Upper lobe of left lung (tissue), 6 donors: ENCODE data around the gene SGMS1. TPM values are rescaled to one million over a fixed set of nuclear protein-coding genes. Genes with fewer than 3 reads are reported as not detected.

ENCODE experiments used
- ATAC-seq, 2 donors: fragments of 200-7000 bp; cut with Tn5 transposase; one replicate each; pipeline ENCODE4 v1.9.1; 2022; ENCODE audit warnings: mild to moderate bottlenecking in 2 of 2, moderate library complexity in 2 of 2; ENCODE audit not compliant: low FRiP score in 2 of 2
- DNase-seq, 2 donors: peaks; one replicate each; pipeline ENCODE4 v3.0.0-alpha.2; 2019 to 2020
- H3K27ac ChIP-seq, 4 donors: fragments of 200-600 bp; sonication (generic); one replicate each; pipeline ENCODE4 v1.5.1; 2016 to 2019
- H3K27me3 ChIP-seq, 4 donors: fragments of 200-600 bp; sonication (generic); one replicate each; pipeline ENCODE4 v1.5.1; 2017 to 2019
- H3K36me3 ChIP-seq, 4 donors: fragments of 200-600 bp; sonication (generic); one replicate each; pipeline ENCODE4 v1.5.1; 2016 to 2019
- H3K4me1 ChIP-seq, 4 donors: fragments of 200-600 bp; sonication (generic); one replicate each; pipeline ENCODE4 v1.5.1; 2018 to 2019
- H3K4me3 ChIP-seq, 4 donors: fragments of 200-600 bp; sonication (generic); one replicate each; pipeline ENCODE4 v1.5.1; 2017 to 2019; ENCODE audit warnings: mild to moderate bottlenecking in 2 of 4, moderate library complexity in 1 of 4
- H3K9me3 ChIP-seq, 4 donors: fragments of 200-600 bp; sonication (generic); one replicate each; pipeline ENCODE4 v1.5.1; 2018 to 2019
- EP300 ChIP-seq, 4 donors: sonication (generic); formaldehyde crosslinking; IDR thresholded peaks; one replicate each; pipeline ENCODE4 v1.5.1; 2017; ENCODE audit warnings: antibody characterized with exemption in 4 of 4, control low read depth in 2 of 4
- POLR2A ChIP-seq, 4 donors: fragments of 450-650 bp; IDR thresholded peaks; one replicate each; pipeline ENCODE4 v1.5.1; 2016 to 2017; ENCODE audit warnings: antibody characterized with exemption in 4 of 4, mild to moderate bottlenecking in 2 of 4
- POLR2AphosphoS5 ChIP-seq, 2 donors: sonication (generic); formaldehyde crosslinking; IDR thresholded peaks; one replicate each; pipeline ENCODE4 v1.5.1; 2017; ENCODE audit warnings: antibody characterized with exemption in 2 of 2
- WGBS, 2 donors: methylation state at CpG; one replicate each; pipeline ENCODE4 v1.1.5; 2017 to 2018; 5-methylcytosine and 5-hydroxymethylcytosine counted together
- total RNA-seq, 6 donors: library from RNA; depleted of rRNA in 4 of 6; stranded (reverse); fragments of >200 nt in 4 of 6; gene quantifications; one replicate each; pipeline versions ENCODE4 v1.1.0 to v1.2.1, GENCODE V29; 2016 to 2021
- TF ChIP-seq, protein P1 (sequence below), 6 experiments: fragments of 450-650 bp in 4 of 6; fragments of 200-600 bp in 2 of 6; sonication (generic) in 2 of 6; IDR thresholded peaks; one replicate each; pipeline ENCODE4 v1.5.1; 2016 to 2019; ENCODE audit warnings: antibody characterized with exemption in 6 of 6
- donor health status: DM: no; HTN: no; CAD: no; lungs with moderate emphysema.
- donor health status: DM: no; HTN: yes; CAD: no; lungs with severe emphysema.

SGMS1 gene
- total RNA-seq, 6 donors from 2014 or later, result 66.7 to 230 (median 173) TPM

DNA sequence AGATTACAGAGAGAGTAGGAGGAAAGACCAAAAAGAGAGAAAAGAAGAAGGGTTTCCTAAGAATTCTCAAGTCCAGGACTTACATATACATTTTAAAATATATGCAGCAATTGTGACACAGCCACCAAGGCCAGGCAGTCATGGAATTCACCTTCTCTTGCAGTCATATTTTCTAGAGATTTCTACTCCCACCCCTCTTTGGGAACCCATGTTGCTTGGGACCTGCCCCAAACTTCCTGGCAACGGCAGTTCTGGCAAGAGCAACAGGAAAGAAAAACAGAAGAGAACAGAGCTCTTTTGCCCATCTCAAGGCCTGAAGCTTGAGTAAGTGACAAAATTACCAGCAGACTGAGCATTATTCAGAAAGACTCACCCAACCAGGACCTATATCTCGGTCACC lies 244.1 kb downstream of the SGMS1 start:
- DNase-seq (no peak), ATAC-seq (no peak)
- no peak overlapping the region for H3K27ac ChIP-seq
- peaks cover 15 to 33% (median 26%) of the 10 kb centered on the region in 4 donors for H3K4me1 ChIP-seq
- H3K27me3 ChIP-seq, result no peaks in the 10 kb centered on the region
- no peaks in the 10 kb centered on the region for H3K36me3 ChIP-seq
- no peaks in the 10 kb centered on the region for H3K9me3 ChIP-seq
- no peak overlapping the region for H3K4me3 ChIP-seq
- 36 to 50% methylated on average over 2 of the region's 2 CpGs for WGBS, 2 donors
- TF ChIP-seq POLR2AphosphoS5 (IDR thresholded peaks at IDR 0.05) (no peak), POLR2A (IDR thresholded peaks at IDR 0.05) (no peak), EP300 (IDR thresholded peaks at IDR 0.05) (no peak)
- TF ChIP-seq, protein P1, sequence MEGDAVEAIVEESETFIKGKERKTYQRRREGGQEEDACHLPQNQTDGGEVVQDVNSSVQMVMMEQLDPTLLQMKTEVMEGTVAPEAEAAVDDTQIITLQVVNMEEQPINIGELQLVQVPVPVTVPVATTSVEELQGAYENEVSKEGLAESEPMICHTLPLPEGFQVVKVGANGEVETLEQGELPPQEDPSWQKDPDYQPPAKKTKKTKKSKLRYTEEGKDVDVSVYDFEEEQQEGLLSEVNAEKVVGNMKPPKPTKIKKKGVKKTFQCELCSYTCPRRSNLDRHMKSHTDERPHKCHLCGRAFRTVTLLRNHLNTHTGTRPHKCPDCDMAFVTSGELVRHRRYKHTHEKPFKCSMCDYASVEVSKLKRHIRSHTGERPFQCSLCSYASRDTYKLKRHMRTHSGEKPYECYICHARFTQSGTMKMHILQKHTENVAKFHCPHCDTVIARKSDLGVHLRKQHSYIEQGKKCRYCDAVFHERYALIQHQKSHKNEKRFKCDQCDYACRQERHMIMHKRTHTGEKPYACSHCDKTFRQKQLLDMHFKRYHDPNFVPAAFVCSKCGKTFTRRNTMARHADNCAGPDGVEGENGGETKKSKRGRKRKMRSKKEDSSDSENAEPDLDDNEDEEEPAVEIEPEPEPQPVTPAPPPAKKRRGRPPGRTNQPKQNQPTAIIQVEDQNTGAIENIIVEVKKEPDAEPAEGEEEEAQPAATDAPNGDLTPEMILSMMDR (IDR thresholded peaks at IDR 0.05), result no peak

DNA sequence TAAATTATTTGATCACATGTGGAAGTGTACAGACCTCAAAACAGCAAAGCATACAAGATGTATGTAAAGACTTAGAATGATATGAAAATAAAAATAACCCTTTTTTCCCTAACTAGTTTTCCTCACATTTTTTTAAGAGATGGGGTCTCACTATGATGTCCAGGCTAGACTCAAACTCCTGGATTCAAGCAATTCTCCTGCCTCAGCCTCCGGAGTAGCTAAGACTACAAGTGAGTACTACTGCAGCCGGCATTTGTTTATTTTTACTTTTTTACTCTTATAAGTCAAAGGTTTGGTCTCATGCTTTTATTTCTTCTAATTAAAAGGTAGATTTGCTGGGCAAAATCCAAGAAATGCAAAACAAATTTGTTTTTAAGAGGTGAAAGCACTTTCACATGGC lies 248.0 kb downstream of the SGMS1 start:
- Histone ChIP-seq H3K27me3 (no peaks in the 10 kb centered on the region), H3K4me1 (peaks cover 23 to 33% (median 30%) of the 10 kb centered on the region in 4 donors), H3K9me3 (no peaks in the 10 kb centered on the region), H3K4me3 (no peak overlapping the region), H3K36me3 (no peaks in the 10 kb centered on the region), H3K27ac (no peak overlapping the region)
- ATAC-seq, result no peak
- WGBS, 2 donors, result 82 to 93% methylated on average over 2 of the region's 2 CpGs
- DNase-seq, result no peak
- TF ChIP-seq EP300 (IDR thresholded peaks at IDR 0.05) (no peak), POLR2A (IDR thresholded peaks at IDR 0.05) (no peak), POLR2AphosphoS5 (IDR thresholded peaks at IDR 0.05) (no peak)
- TF ChIP-seq, protein P1 (IDR thresholded peaks at IDR 0.05), result no peak

DNA sequence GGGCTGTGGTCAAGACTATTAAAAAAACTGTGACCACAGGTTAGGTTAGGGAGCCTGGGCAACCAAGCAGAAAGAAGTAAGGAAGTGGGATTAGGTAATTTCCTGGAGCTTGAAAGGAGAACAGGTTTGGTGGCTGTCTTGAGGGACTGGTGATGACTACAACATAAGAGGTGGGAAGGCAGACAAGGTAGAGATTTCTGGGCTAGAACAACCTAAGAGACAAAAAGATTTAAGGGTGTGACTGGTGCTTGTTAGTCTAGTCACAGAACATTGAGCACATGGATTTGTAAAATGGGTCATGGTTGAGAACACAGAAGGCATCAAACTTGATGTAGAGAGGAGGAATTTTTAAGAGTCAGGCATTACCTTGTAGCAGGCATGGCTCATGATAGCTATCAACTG lies 248.7 kb downstream of the SGMS1 start:
- Histone ChIP-seq H3K4me1 (peaks cover 23 to 32% (median 26%) of the 10 kb centered on the region in 4 donors), H3K9me3 (no peaks in the 10 kb centered on the region), H3K27me3 (no peaks in the 10 kb centered on the region), H3K4me3 (no peak overlapping the region), H3K36me3 (no peaks in the 10 kb centered on the region), H3K27ac (peak overlapping the region in 2 of 4 donors; percentile 16 to 55)
- peak in 1 of 2 donors; percentile 12 for TF ChIP-seq POLR2AphosphoS5 (IDR thresholded peaks at IDR 0.05)
- TF ChIP-seq, protein P1 (IDR thresholded peaks at IDR 0.05), result no peak
- ATAC-seq (peak in 1 of 2 donors; percentile 26), DNase-seq (no peak)

DNA sequence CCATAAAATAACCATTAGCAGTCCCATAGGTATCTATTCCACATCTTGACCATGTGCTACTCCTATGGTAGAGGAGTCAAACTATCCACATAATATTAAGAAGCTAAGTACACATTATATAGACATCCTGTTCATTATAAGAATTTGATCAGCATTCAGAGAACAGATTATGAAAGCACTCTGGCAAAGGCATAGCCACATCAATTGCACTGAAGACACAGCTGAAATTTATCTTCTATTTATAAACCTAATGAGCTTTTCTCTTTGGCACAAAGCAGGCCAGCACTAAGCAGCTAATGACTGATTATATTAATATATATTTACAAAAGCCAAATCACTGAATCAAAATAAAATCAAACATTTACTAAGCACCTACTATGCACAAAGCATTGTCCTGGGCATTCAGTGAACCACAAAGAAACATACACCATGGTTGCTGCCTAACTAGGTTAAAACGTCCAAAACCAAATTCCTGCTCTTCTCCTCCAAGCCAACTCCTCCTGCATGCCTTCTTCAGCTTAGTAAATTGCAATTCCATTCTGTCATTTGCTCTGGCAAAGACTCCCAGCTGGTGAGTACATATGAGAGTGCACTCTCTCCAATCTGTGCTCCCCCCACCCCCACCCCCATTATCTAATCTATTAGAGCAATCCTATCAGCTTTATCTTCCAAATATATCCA lies 249.8 kb downstream of the SGMS1 start:
- Histone ChIP-seq H3K4me3 (no peak overlapping the region), H3K27ac (peak overlapping the region in 2 of 4 donors; percentile 16 to 55), H3K4me1 (peaks cover 15 to 32% (median 21%) of the 10 kb centered on the region in 4 donors), H3K36me3 (no peaks in the 10 kb centered on the region), H3K9me3 (no peaks in the 10 kb centered on the region), H3K27me3 (no peaks in the 10 kb centered on the region)
- DNase-seq, result no peak
- TF ChIP-seq, protein P1 (IDR thresholded peaks at IDR 0.05), result no peak
- TF ChIP-seq EP300 (IDR thresholded peaks at IDR 0.05), result no peak
- TF ChIP-seq POLR2AphosphoS5 (IDR thresholded peaks at IDR 0.05), result no peak
- no peak for TF ChIP-seq POLR2A (IDR thresholded peaks at IDR 0.05)
- peak in 1 of 2 donors; percentile 65 for ATAC-seq
- WGBS, 2 donors, result 50 to 60% methylated on average over 1 of the region's 1 CpG

DNA sequence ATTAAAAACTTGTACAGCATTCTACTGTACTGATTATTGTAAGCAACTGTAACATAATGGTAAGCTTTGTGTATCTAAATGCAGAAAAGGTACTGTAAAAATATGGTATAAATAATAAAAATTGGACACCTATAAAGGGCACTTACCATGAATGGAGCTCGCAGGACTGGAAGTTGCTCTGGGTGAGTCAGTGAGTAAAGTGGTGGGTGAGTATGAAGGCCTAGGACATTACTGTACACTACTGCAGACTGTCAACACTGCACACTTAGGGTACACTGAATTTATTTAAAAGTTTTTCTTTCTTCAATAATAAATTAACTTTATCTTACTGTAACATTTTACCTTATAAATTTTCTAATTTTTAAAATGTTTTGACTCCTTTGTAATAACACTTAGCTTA lies 253.8 kb downstream of the SGMS1 start:
- Histone ChIP-seq H3K4me3 (no peak overlapping the region), H3K4me1 (peaks cover 9 to 12% (median 11%) of the 10 kb centered on the region in 4 donors), H3K36me3 (no peaks in the 10 kb centered on the region), H3K27ac (no peak overlapping the region), H3K27me3 (no peaks in the 10 kb centered on the region), H3K9me3 (no peaks in the 10 kb centered on the region)
- ATAC-seq, result no peak
- TF ChIP-seq EP300 (IDR thresholded peaks at IDR 0.05) (no peak), POLR2A (IDR thresholded peaks at IDR 0.05) (no peak), POLR2AphosphoS5 (IDR thresholded peaks at IDR 0.05) (no peak)
- TF ChIP-seq, protein P1 (IDR thresholded peaks at IDR 0.05), result no peak
- WGBS, 2 donors, result 90 to 94% methylated on average over 1 of the region's 1 CpG
- no peak for DNase-seq
